IPS-NIHi11 (cell line): ENCODE data around the gene MAGEC2.

Source experiments
- DNase-seq: peaks from one replicate; pipeline ENCODE4 v3.0.0; 2012; ENCODE audit warnings: mixed read lengths, low spot score

The MAGEC2 gene

GRCh38 chrX:142204522-142205433 is at the start of gene MAGEC2:
MAGEC2 (minus strand) TSS chrX:142205290; CDS start chrX:142203987, 1,303 bp downstream.
- DNase-seq, result no peak

GRCh38 chrX:142251680-142252079 is 46.6 kb upstream of the MAGEC2 start:
- DNase-seq, result no peak

GRCh38 chrX:142251202-142251601 is 46.1 kb upstream of the MAGEC2 start:
- DNase-seq, result no peak

GRCh38 chrX:142250502-142250901 is 45.4 kb upstream of the MAGEC2 start:
- no peak for DNase-seq

- DNase-seq, result no peak
Observed at GRCh38 chrX:142249721-142250120, 44.6 kb upstream of the MAGEC2 start.

GRCh38 chrX:142244568-142244967 is 39.5 kb upstream of the MAGEC2 start:
- no peak for DNase-seq

- no peak for DNase-seq
Observed at GRCh38 chrX:142238536-142238935, 33.4 kb upstream of the MAGEC2 start.

GRCh38 chrX:142233400-142233799 is 28.3 kb upstream of the MAGEC2 start:
- peak; percentile 21 for DNase-seq

GRCh38 chrX:142214081-142214480 is 9.0 kb upstream of the MAGEC2 start:
- DNase-seq, result no peak

- DNase-seq, result no peak
Observed at GRCh38 chrX:142201113-142201512, 4.0 kb downstream of the MAGEC2 start.

GRCh38 chrX:142186103-142186502 is 19.0 kb downstream of the MAGEC2 start:
- DNase-seq, result no peak

- DNase-seq, result no peak
Observed at GRCh38 chrX:142184756-142185602, 20.1 kb downstream of the MAGEC2 start.

GRCh38 chrX:142156567-142156966 is 48.5 kb downstream of the MAGEC2 start:
- peak; percentile 27 for DNase-seq
